HG02840 (cell line): ENCODE measurements around the gene OR2H1.

Experiments
- ATAC-seq: cut with Tn5 transposase; IDR thresholded peaks from one replicate; pipeline ENCODE4 v1.9.1; 2021; ENCODE audit warnings: mild to moderate bottlenecking, moderate library complexity, moderate number of reproducible peaks; ENCODE audit not compliant: unreplicated experiment, low FRiP score

The OR2H1 gene

GRCh38 chr6:29479560-29479959 is 22.6 kb downstream of the OR2H1 start:
- ATAC-seq, result no peak

GRCh38 chr6:29483186-29483585 is 26.2 kb downstream of the OR2H1 start:
- no peak for ATAC-seq

- no peak for ATAC-seq
Observed at GRCh38 chr6:29483735-29484134, 26.8 kb downstream of the OR2H1 start.

GRCh38 chr6:29486577-29486976 is 29.6 kb downstream of the OR2H1 start:
- no peak for ATAC-seq

- ATAC-seq, result no peak
Observed at GRCh38 chr6:29487131-29487530, 30.2 kb downstream of the OR2H1 start.

GRCh38 chr6:29487660-29488059 is 30.7 kb downstream of the OR2H1 start, which contains the start of gene MAS1L:
TSS of gene MAS1L (minus strand) at chr6:29487956. CDS start at chr6:29487902, 54 bp downstream.
- no peak for ATAC-seq

GRCh38 chr6:29488874-29489273 is 31.9 kb downstream of the OR2H1 start:
- no peak for ATAC-seq

GRCh38 chr6:29489286-29489685 is 32.3 kb downstream of the OR2H1 start:
- ATAC-seq, result no peak

GRCh38 chr6:29490055-29490454 is 33.1 kb downstream of the OR2H1 start:
- no peak for ATAC-seq

GRCh38 chr6:29490552-29490951 is 33.6 kb downstream of the OR2H1 start:
- ATAC-seq, result no peak

GRCh38 chr6:29491574-29491973 is 34.6 kb downstream of the OR2H1 start:
- ATAC-seq, result no peak

GRCh38 chr6:29493261-29493660 is 36.3 kb downstream of the OR2H1 start:
- ATAC-seq, result no peak

- ATAC-seq, result no peak
Observed at GRCh38 chr6:29494131-29494530, 37.2 kb downstream of the OR2H1 start.

- no peak for ATAC-seq
Observed at GRCh38 chr6:29495571-29495970, 38.6 kb downstream of the OR2H1 start.

GRCh38 chr6:29496961-29497360 is 40.0 kb downstream of the OR2H1 start:
- no peak for ATAC-seq

- no peak for ATAC-seq
Observed at GRCh38 chr6:29499704-29500103, 42.7 kb downstream of the OR2H1 start.

GRCh38 chr6:29500594-29500993 is 43.6 kb downstream of the OR2H1 start:
- no peak for ATAC-seq

GRCh38 chr6:29501106-29501505 is 44.2 kb downstream of the OR2H1 start:
- ATAC-seq, result no peak

GRCh38 chr6:29502181-29502580 is 45.2 kb downstream of the OR2H1 start:
- no peak for ATAC-seq

- no peak for ATAC-seq
Observed at GRCh38 chr6:29502597-29502996, 45.6 kb downstream of the OR2H1 start.

- ATAC-seq, result no peak
Observed at GRCh38 chr6:29504961-29505360, 48.0 kb downstream of the OR2H1 start.

GRCh38 chr6:29505808-29506207 is 48.9 kb downstream of the OR2H1 start:
- no peak for ATAC-seq

- no peak for ATAC-seq
Observed at GRCh38 chr6:29506446-29507067, 49.6 kb downstream of the OR2H1 start.
